Measurements from ENCODE around the gene PRDM16.

PRDM16 gene

DNA sequence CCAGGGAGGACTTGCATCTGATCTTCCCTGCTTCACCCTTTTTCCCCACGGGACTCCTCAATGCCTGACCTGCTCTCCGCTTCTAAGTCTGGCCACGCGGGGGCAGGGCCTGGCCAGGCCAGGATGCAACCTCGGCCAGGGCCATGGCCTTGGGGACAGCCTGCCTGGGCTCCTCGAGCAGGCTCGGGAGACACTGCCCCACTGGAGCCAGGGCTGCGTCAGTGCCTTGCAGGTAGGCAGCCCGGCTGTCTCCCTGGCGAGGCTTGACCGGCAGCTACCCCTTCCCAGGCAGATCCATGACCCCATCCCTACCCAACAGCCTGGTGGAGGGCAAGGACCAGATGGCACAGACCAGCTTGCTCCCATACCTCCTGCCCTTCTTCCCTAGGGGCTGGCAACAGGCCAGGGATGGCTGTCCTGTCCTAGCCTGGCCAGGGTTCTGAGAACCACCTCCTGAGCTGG, 2.7 kb upstream of the PRDM16 start:
- H3K36me3 ChIP-seq (ENCODE audit: control insufficient read depth in 2 of 2, insufficient read depth in 1 of 2, low read length in 2 of 2) = no peaks in the 10 kb centered on the region
- ChIA-PET POLR2A (interaction anchor here (0.7 kb wide), 1 partner anchor 807 kb away, joined by 3 read pairs; no protein-coding TSS in a partner anchor), CTCF (interaction anchor here (0.7 kb wide), 1 partner anchor 35 kb away, joined by 5 read pairs; no protein-coding TSS in a partner anchor)
- H3K4me1 ChIP-seq (ENCODE audit: control insufficient read depth, insufficient read depth, low read length) = no peaks in the 10 kb centered on the region; the same call in 1 of the 2 replicates
- H3K9me3 ChIP-seq (ENCODE audit: control insufficient read depth, insufficient read depth, low read depth, low read length) = no peaks in the 10 kb centered on the region
- H3K4me3 ChIP-seq (ENCODE audit: low read depth, low read length) = no peak overlapping the region
- no peak overlapping the region for H3K27ac ChIP-seq (ENCODE audit: extremely low read depth, low read depth, low read length)
- TF ChIP-seq, protein P1, sequence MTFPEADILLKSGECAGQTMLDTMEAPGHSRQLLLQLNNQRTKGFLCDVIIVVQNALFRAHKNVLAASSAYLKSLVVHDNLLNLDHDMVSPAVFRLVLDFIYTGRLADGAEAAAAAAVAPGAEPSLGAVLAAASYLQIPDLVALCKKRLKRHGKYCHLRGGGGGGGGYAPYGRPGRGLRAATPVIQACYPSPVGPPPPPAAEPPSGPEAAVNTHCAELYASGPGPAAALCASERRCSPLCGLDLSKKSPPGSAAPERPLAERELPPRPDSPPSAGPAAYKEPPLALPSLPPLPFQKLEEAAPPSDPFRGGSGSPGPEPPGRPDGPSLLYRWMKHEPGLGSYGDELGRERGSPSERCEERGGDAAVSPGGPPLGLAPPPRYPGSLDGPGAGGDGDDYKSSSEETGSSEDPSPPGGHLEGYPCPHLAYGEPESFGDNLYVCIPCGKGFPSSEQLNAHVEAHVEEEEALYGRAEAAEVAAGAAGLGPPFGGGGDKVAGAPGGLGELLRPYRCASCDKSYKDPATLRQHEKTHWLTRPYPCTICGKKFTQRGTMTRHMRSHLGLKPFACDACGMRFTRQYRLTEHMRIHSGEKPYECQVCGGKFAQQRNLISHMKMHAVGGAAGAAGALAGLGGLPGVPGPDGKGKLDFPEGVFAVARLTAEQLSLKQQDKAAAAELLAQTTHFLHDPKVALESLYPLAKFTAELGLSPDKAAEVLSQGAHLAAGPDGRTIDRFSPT (tag by site-specific recombination; IDR thresholded peaks at IDR 0.05) = no peak
- TF ChIP-seq ZNF670 (tag by site-specific recombination; IDR thresholded peaks at IDR 0.05; ENCODE audit: low read depth) (no peak), ZNF16 (tag by site-specific recombination; IDR thresholded peaks at IDR 0.05; ENCODE audit: low read depth) (no peak), ZNF335 (tag by site-specific recombination; conservative IDR thresholded peaks at IDR 0.05) (no peak), ZNF302 (tag by site-specific recombination; IDR thresholded peaks at IDR 0.05; ENCODE audit: low read depth) (no peak), FEZF1 (tag by site-specific recombination; IDR thresholded peaks at IDR 0.05) (no peak), ZNF548 (tag by site-specific recombination; IDR thresholded peaks at IDR 0.05) (no peak), KLF16 (tag by site-specific recombination; IDR thresholded peaks at IDR 0.05) (no peak), ZNF544 (tag by site-specific recombination; IDR thresholded peaks at IDR 0.05) (no peak), ZNF202 (tag by site-specific recombination; IDR thresholded peaks at IDR 0.05; ENCODE audit: borderline replicate concordance) (no peak), ZBTB21 (tag by site-specific recombination; IDR thresholded peaks at IDR 0.05) (no peak), ZNF571 (tag by site-specific recombination; IDR thresholded peaks at IDR 0.05) (no peak), ZNF112 (tag by site-specific recombination; IDR thresholded peaks at IDR 0.05) (no peak), ZNF132 (tag by site-specific recombination; IDR thresholded peaks at IDR 0.05; ENCODE audit: borderline replicate concordance) (no peak), ZNF521 (tag by site-specific recombination; IDR thresholded peaks at IDR 0.05) (no peak), ZNF184 (tag by site-specific recombination; IDR thresholded peaks at IDR 0.05) (no peak), ZBTB17 (tag by site-specific recombination; IDR thresholded peaks at IDR 0.05) (no peak), HOXC10 (CRISPR knock-in tag; IDR thresholded peaks at IDR 0.05) (no peak)
- TF ChIP-seq, protein P2, sequence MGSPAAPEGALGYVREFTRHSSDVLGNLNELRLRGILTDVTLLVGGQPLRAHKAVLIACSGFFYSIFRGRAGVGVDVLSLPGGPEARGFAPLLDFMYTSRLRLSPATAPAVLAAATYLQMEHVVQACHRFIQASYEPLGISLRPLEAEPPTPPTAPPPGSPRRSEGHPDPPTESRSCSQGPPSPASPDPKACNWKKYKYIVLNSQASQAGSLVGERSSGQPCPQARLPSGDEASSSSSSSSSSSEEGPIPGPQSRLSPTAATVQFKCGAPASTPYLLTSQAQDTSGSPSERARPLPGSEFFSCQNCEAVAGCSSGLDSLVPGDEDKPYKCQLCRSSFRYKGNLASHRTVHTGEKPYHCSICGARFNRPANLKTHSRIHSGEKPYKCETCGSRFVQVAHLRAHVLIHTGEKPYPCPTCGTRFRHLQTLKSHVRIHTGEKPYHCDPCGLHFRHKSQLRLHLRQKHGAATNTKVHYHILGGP (tag by site-specific recombination; IDR thresholded peaks at IDR 0.05) = no peak
- TF ChIP-seq, protein P3, sequence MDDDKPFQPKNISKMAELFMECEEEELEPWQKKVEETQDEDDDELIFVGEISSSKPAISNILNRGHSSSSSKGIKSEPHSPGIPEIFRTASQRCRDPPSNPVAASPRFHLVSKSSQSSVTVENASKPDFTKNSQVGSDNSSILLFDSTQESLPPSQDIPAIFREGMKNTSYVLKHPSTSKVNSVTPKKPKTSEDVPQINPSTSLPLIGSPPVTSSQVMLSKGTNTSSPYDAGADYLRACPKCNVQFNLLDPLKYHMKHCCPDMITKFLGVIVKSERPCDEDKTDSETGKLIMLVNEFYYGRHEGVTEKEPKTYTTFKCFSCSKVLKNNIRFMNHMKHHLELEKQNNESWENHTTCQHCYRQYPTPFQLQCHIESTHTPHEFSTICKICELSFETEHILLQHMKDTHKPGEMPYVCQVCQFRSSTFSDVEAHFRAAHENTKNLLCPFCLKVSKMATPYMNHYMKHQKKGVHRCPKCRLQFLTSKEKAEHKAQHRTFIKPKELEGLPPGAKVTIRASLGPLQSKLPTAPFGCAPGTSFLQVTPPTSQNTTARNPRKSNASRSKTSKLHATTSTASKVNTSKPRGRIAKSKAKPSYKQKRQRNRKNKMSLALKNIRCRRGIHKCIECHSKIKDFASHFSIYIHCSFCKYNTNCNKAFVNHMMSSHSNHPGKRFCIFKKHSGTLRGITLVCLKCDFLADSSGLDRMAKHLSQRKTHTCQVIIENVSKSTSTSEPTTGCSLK (tag by site-specific recombination; IDR thresholded peaks at IDR 0.05) = no peak

DNA sequence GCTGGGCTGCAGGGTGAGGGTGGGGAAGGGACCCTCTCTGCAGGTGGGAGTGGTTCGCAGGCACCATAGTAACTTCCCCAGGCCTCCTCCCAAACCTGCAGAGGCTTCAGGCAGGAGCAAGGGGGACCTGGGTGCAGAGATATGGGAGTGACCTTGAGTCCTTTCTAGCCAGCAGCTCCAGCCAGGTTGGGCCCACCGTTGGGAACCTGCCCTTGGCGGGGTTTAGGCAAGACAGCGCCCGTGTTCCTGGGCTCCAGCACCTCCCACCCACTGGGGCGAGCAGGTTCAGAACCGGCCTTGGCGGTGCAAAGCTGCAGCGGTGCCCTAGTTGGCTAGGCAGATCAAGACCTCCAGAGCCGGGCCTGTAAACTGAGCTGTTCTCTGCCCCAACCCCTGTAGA, 2.2 kb upstream of the PRDM16 start:
- no peak overlapping the region for H3K4me3 ChIP-seq (ENCODE audit: low read depth, low read length)
- H3K27ac ChIP-seq (ENCODE audit: extremely low read depth, low read depth, low read length) = no peak overlapping the region
- H3K9me3 ChIP-seq (ENCODE audit: control insufficient read depth, insufficient read depth, low read depth, low read length) = no peaks in the 10 kb centered on the region
- CTCF ChIA-PET = interaction anchor here (0.7 kb wide), 1 partner anchor 34 kb away, joined by 5 read pairs; no protein-coding TSS in a partner anchor
- POLR2A ChIA-PET = interaction anchor here (0.7 kb wide), 1 partner anchor 808 kb away, joined by 3 read pairs; no protein-coding TSS in a partner anchor
- H3K4me1 ChIP-seq (ENCODE audit: control insufficient read depth, insufficient read depth, low read length) = no peaks in the 10 kb centered on the region; the same call in 1 of the 2 replicates
- TF ChIP-seq ZNF529 (tag by site-specific recombination; IDR thresholded peaks at IDR 0.05; ENCODE audit: insufficient replicate concordance) (no peak), ZNF843 (tag by site-specific recombination; IDR thresholded peaks at IDR 0.05) (no peak), ZNF112 (tag by site-specific recombination; IDR thresholded peaks at IDR 0.05) (no peak), ZNF701 (tag by site-specific recombination; IDR thresholded peaks at IDR 0.05) (no peak), ZNF23 (tag by site-specific recombination; IDR thresholded peaks at IDR 0.05; ENCODE audit: borderline replicate concordance) (no peak), ZNF596 (tag by site-specific recombination; IDR thresholded peaks at IDR 0.05) (no peak)
- TF ChIP-seq, protein P4, sequence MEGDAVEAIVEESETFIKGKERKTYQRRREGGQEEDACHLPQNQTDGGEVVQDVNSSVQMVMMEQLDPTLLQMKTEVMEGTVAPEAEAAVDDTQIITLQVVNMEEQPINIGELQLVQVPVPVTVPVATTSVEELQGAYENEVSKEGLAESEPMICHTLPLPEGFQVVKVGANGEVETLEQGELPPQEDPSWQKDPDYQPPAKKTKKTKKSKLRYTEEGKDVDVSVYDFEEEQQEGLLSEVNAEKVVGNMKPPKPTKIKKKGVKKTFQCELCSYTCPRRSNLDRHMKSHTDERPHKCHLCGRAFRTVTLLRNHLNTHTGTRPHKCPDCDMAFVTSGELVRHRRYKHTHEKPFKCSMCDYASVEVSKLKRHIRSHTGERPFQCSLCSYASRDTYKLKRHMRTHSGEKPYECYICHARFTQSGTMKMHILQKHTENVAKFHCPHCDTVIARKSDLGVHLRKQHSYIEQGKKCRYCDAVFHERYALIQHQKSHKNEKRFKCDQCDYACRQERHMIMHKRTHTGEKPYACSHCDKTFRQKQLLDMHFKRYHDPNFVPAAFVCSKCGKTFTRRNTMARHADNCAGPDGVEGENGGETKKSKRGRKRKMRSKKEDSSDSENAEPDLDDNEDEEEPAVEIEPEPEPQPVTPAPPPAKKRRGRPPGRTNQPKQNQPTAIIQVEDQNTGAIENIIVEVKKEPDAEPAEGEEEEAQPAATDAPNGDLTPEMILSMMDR (tag by site-specific recombination; IDR thresholded peaks at IDR 0.05) = no peak
- H3K36me3 ChIP-seq (ENCODE audit: control insufficient read depth in 2 of 2, insufficient read depth in 1 of 2, low read length in 2 of 2) = no peaks in the 10 kb centered on the region
